ENCODE data around the gene KIF1C. TPM values are rescaled to one million over a fixed set of nuclear protein-coding genes. Genes with fewer than 3 reads are reported as not detected.
A peak's percentile ranks its signal among the peaks of the same experiment; 100 is the strongest.

Gene KIF1C
- total and polyA plus RNA-seq, 9 of the 15 experiments (the other 6 are each of a cell fraction or from before 2014, with no cell fraction given), result 0.38 to 68.4 (median 25.1) TPM

DNA sequence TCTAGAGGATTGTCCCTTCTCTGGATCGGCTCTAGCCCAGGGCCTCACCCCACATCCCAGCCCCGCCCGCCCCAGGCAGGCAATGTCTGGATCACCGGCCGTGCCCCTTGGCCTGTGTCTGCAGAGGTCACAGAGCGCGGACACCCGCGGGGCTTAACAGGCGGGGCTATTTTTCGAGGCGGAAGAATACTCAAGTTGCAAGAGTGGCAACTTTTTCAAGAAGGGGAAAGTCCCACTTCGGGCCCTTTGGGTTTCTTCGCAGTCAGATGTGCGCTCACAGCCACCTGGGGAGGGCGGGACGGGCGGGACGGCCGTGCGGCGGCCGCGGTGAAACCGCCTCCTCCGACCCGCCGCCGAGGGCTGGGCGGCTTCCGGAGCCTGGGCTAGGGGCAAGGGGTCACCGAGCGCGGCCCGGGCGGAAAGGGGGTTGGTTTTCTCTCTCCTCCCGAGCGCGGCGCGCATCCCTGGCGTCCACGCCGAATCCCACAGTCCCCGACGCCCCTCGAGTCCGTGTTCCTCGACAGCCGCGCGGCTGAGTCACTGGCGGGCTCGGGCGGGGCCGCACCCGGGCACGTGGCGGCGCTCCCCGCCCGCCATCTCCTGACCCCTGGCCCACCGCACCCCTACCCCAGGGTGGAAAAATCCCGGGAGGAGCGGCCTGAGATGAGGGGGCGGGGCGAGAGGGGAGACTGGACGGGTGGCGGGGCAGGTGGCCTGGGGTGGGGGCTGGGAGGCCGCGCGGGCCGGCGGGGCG, 48.3 kb upstream of the KIF1C start (continued):
- TF ChIP-seq, protein P1, sequence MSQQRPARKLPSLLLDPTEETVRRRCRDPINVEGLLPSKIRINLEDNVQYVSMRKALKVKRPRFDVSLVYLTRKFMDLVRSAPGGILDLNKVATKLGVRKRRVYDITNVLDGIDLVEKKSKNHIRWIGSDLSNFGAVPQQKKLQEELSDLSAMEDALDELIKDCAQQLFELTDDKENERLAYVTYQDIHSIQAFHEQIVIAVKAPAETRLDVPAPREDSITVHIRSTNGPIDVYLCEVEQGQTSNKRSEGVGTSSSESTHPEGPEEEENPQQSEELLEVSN (IDR thresholded peaks at IDR 0.05; ENCODE audit: borderline replicate concordance in 1 of 2, extremely low read depth in 1 of 2, insufficient read depth in 1 of 2, insufficient read length in 1 of 2, low read depth in 1 of 2, low read length in 1 of 2, poor library complexity in 1 of 2, severe bottlenecking in 1 of 2), result peak; percentile 90 to 95
- no peak for TF ChIP-seq HDAC3 (IDR thresholded peaks at IDR 0.05; ENCODE audit: borderline replicate concordance, partially characterized antibody)
- no peak for TF ChIP-seq ZNF253 (CRISPR knock-in tag; conservative IDR thresholded peaks at IDR 0.05)
- no peak for TF ChIP-seq POLR3A (IDR thresholded peaks at IDR 0.05; ENCODE audit: borderline replicate concordance, extremely low read depth, insufficient read depth, insufficient read length)
- TF ChIP-seq YY1 (IDR thresholded peaks at IDR 0.05; ENCODE audit: borderline replicate concordance in 1 of 3, control insufficient read depth in 1 of 3, extremely low read depth in 1 of 3, insufficient read depth in 3 of 3, insufficient read length in 1 of 3, insufficient replicate concordance in 2 of 3, low read depth in 1 of 3, low read length in 2 of 3), result peak in 1 of 3 experiments; percentile 7
- TF ChIP-seq, protein P2, sequence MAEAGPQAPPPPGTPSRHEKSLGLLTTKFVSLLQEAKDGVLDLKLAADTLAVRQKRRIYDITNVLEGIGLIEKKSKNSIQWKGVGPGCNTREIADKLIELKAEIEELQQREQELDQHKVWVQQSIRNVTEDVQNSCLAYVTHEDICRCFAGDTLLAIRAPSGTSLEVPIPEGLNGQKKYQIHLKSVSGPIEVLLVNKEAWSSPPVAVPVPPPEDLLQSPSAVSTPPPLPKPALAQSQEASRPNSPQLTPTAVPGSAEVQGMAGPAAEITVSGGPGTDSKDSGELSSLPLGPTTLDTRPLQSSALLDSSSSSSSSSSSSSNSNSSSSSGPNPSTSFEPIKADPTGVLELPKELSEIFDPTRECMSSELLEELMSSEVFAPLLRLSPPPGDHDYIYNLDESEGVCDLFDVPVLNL (CRISPR knock-in tag; IDR thresholded peaks at IDR 0.05; ENCODE audit: low read depth), result no peak
- TF ChIP-seq MAFG (tag; conservative IDR thresholded peaks at IDR 0.05), result no peak
- TF ChIP-seq ZNF583 (CRISPR knock-in tag; IDR thresholded peaks at IDR 0.05), result 0 out of 2 replicates have a peak, but pooled peaks have one; percentile 8
- TF ChIP-seq ZNF644 (tag; IDR thresholded peaks at IDR 0.05; ENCODE audit: low read depth), result no peak
- TF ChIP-seq HLTF (IDR thresholded peaks at IDR 0.05), result no peak
- TF ChIP-seq BRD4 (IDR thresholded peaks at IDR 0.05), result no peak
- TF ChIP-seq PTRF (tag; IDR thresholded peaks at IDR 0.05), result no peak
- TF ChIP-seq TBP (optimal IDR thresholded peaks at IDR 0.05; ENCODE audit: low read depth, low read length), result peak; percentile 12
- TF ChIP-seq ZNF584 (CRISPR knock-in tag; IDR thresholded peaks at IDR 0.05; ENCODE audit: low read depth), result no peak; the same call in 1 of the 2 replicates
- TF ChIP-seq OTX1 (CRISPR knock-in tag; IDR thresholded peaks at IDR 0.05), result no peak
- no peak for TF ChIP-seq PML (IDR thresholded peaks at IDR 0.05; ENCODE audit: low read length)
- no peak for TF ChIP-seq ARNT (IDR thresholded peaks at IDR 0.05)
- TF ChIP-seq SMC3 (conservative IDR thresholded peaks at IDR 0.05; ENCODE audit: insufficient read depth, low read depth, low read length), result no peak
- peak; percentile 42; the same call in 1 of the 2 replicates for TF ChIP-seq PHF8 (IDR thresholded peaks at IDR 0.05; ENCODE audit: borderline replicate concordance, low read length)
- TF ChIP-seq GATA2 (CRISPR knock-in tag; IDR thresholded peaks at IDR 0.05), result no peak
- no peak for TF ChIP-seq POLR2A (conservative IDR thresholded peaks at IDR 0.05)
- TF ChIP-seq BCOR (IDR thresholded peaks at IDR 0.05), result no peak
- no peak for TF ChIP-seq ZNF785 (CRISPR knock-in tag; IDR thresholded peaks at IDR 0.05)
- TF ChIP-seq WHSC1 (IDR thresholded peaks at IDR 0.05; ENCODE audit: low read length), result no peak
- TF ChIP-seq, protein P3, sequence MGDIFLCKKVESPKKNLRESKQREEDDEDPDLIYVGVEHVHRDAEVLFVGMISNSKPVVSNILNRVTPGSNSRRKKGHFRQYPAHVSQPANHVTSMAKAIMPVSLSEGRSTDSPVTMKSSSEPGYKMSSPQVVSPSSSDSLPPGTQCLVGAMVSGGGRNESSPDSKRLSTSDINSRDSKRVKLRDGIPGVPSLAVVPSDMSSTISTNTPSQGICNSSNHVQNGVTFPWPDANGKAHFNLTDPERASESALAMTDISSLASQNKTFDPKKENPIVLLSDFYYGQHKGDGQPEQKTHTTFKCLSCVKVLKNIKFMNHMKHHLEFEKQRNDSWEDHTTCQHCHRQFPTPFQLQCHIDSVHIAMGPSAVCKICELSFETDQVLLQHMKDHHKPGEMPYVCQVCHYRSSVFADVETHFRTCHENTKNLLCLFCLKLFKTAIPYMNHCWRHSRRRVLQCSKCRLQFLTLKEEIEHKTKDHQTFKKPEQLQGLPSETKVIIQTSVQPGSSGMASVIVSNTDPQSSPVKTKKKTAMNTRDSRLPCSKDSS (IDR thresholded peaks at IDR 0.05; ENCODE audit: low read depth, partially characterized antibody), result no peak
- peak; percentile 64 for TF ChIP-seq RBM22 (IDR thresholded peaks at IDR 0.05; ENCODE audit: low read depth, low read length, poor library complexity, severe bottlenecking)

Measured in K562 (cell line).